ENCODE measurements around the gene TRIM28. TPM values are rescaled to one million over a fixed set of nuclear protein-coding genes. Genes with fewer than 3 reads are reported as not detected.
A peak's percentile ranks its signal among the peaks of the same experiment; 100 is the strongest.

TRIM28 gene
- total and polyA plus RNA-seq, 5 donors: 98.7 to 161 (median 142) TPM

GRCh38 chr19:58511353-58512208, 32.3 kb upstream of the TRIM28 start, which contains the start of gene SLC27A5:
SLC27A5 (minus strand) TSS chr19:58511992; CDS start chr19:58511955, 37 bp downstream.
- no peaks in the 10 kb centered on the region for H3K9me3 ChIP-seq (ENCODE audit: control insufficient read depth, low read length)
- H3K4me3 ChIP-seq (ENCODE audit: low read length): no peak within 1 kb of the TSS
- H3K27ac ChIP-seq (ENCODE audit: low read length): no peak within 1 kb of the TSS
- H3K27me3 ChIP-seq (ENCODE audit: control insufficient read depth, insufficient read depth): no peaks in the 10 kb centered on the region
- no peaks in the 10 kb centered on the region for H3K4me1 ChIP-seq (ENCODE audit: control insufficient read depth, insufficient read depth, low read length)
- ATAC-seq (no peak), DNase-seq (no peak)
- intact Hi-C loops (cut with DNase I): no loop called here
- 89% methylated on average over 25 of the region's 25 CpGs for WGBS

DNA sequence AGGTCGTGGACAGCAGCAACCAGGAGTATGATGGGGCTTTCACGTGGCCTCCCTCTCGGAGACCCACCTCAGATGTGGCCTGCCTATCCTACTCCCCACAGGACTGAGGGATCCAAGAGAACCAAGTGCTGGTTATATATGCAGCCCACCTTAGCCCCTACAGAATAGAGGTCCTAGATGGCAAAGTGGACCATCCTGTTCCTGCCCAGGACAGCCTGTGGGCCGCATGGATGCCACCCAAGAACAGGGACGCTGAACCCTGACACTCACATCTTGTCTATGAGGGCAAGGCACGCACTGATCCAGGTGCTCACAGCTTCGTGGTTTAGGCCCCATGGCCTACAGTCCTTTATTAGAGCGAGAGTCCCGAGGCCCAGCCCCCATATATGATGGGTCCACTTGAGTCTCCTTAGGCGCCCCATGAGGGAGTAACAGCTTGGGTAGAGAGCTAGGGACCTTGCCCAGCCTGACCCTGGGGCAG, 30.6 kb upstream of the TRIM28 start:
- 86% methylated on average over 10 of the region's 10 CpGs for WGBS
- DNase-seq: no peak
- H3K9me3 ChIP-seq (ENCODE audit: control insufficient read depth, low read length): no peaks in the 10 kb centered on the region
- ATAC-seq: peak in 1 of 2 donors; percentile 8
- no peak overlapping the region for H3K4me3 ChIP-seq (ENCODE audit: low read length)
- intact Hi-C loops (cut with DNase I): no loop called here
- H3K27ac ChIP-seq (ENCODE audit: low read length): no peak overlapping the region
- no peaks in the 10 kb centered on the region for H3K27me3 ChIP-seq (ENCODE audit: control insufficient read depth, insufficient read depth)
- peaks cover 3% of the 10 kb centered on the region for H3K4me1 ChIP-seq (ENCODE audit: control insufficient read depth, insufficient read depth, low read length)

- WGBS: 24% methylated on average over 66 of the region's 66 CpGs
- no peak overlapping the region for H3K27ac ChIP-seq (ENCODE audit: low read length)
- DNase-seq: peak; percentile 92 to 96 (median 96)
- peaks cover 3% of the 10 kb centered on the region for H3K4me1 ChIP-seq (ENCODE audit: control insufficient read depth, insufficient read depth, low read length)
- H3K27me3 ChIP-seq (ENCODE audit: control insufficient read depth, insufficient read depth): no peaks in the 10 kb centered on the region
- peak; percentile 86 to 89 for ATAC-seq
- H3K9me3 ChIP-seq (ENCODE audit: control insufficient read depth, low read length): no peaks in the 10 kb centered on the region
- intact Hi-C loops (cut with DNase I): no loop called here
- no peak overlapping the region for H3K4me3 ChIP-seq (ENCODE audit: low read length)
Observed at GRCh38 chr19:58513694-58514563, 29.9 kb upstream of the TRIM28 start.

DNA sequence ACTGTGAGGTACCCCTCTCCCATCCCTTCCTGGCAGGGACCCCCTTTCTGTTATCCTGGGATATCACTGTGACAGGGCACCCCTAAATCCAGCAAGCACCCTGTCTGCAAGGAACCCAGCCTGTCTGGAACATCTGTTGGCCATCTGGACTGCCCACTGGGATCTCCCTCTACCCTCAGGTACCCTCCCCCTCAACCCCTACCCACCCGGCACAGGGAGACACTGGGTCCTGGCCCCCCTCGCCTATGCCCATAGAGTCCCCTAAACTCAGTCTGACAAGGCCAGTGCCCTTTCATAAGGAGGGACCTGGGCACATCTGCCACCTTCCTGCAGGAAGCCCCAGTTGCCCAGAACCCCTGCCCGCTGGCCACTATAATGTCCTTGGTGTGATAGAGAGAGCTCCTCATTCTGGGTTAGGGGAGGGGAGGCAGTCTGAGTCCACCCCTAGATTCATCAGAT, 29.3 kb upstream of the TRIM28 start:
- no peak for DNase-seq
- WGBS: 73% methylated on average over 3 of the region's 3 CpGs
- peaks cover 3% of the 10 kb centered on the region for H3K4me1 ChIP-seq (ENCODE audit: control insufficient read depth, insufficient read depth, low read length)
- H3K4me3 ChIP-seq (ENCODE audit: low read length): no peak overlapping the region
- H3K27ac ChIP-seq (ENCODE audit: low read length): no peak overlapping the region
- ATAC-seq: no peak
- no peaks in the 10 kb centered on the region for H3K9me3 ChIP-seq (ENCODE audit: control insufficient read depth, low read length)
- no peaks in the 10 kb centered on the region for H3K27me3 ChIP-seq (ENCODE audit: control insufficient read depth, insufficient read depth)
- intact Hi-C loops (cut with DNase I): no loop called here

- 92% methylated on average over 2 of the region's 2 CpGs for WGBS
- Histone ChIP-seq H3K4me3 (ENCODE audit: low read length) (no peak overlapping the region), H3K27ac (ENCODE audit: low read length) (no peak overlapping the region), H3K9me3 (ENCODE audit: control insufficient read depth, low read length) (no peaks in the 10 kb centered on the region), H3K4me1 (ENCODE audit: control insufficient read depth, insufficient read depth, low read length) (peaks cover 3% of the 10 kb centered on the region), H3K27me3 (ENCODE audit: control insufficient read depth, insufficient read depth) (no peaks in the 10 kb centered on the region)
- ATAC-seq (no peak), DNase-seq (no peak)
- intact Hi-C loops (cut with DNase I): no loop called here
Observed at GRCh38 chr19:58515259-58515658, 28.6 kb upstream of the TRIM28 start.

DNA sequence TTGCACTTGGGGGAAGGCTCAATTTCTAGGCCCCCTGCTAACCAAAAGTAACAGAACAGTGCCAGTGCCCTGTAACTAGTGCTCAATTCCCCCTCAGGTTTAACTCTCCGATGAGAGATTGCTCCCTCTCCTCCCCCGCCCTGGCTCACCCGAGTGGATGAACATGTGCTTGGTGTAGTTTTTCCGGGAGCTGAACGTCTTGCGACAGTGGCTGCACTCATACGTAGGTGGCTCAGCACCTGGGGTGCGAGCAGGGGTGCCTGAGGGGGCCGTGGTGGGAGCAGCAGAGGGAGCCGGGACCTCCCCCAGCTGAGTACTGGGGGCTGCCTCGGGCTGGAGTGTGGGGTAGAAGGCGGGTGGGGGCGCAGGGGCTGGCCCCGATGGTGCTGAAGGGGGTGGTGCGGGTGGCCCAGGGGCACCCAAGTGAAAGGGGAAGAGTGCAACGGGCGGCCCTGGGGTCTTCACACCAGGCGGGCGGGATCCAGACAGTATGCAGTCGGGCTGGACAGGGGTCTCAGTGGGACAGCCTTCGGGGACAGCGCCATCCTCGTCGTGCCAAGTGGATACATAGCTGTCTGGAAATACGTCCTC, 27.5 kb upstream of the TRIM28 start:
- no peak overlapping the region for H3K27ac ChIP-seq (ENCODE audit: low read length)
- intact Hi-C loops (cut with DNase I): no loop called here
- no peaks in the 10 kb centered on the region for H3K27me3 ChIP-seq (ENCODE audit: control insufficient read depth, insufficient read depth)
- H3K4me3 ChIP-seq (ENCODE audit: low read length): no peak overlapping the region
- ATAC-seq (no peak), DNase-seq (no peak)
- 89% methylated on average over 25 of the region's 25 CpGs for WGBS
- peaks cover 3% of the 10 kb centered on the region for H3K4me1 ChIP-seq (ENCODE audit: control insufficient read depth, insufficient read depth, low read length)
- no peaks in the 10 kb centered on the region for H3K9me3 ChIP-seq (ENCODE audit: control insufficient read depth, low read length)

DNA sequence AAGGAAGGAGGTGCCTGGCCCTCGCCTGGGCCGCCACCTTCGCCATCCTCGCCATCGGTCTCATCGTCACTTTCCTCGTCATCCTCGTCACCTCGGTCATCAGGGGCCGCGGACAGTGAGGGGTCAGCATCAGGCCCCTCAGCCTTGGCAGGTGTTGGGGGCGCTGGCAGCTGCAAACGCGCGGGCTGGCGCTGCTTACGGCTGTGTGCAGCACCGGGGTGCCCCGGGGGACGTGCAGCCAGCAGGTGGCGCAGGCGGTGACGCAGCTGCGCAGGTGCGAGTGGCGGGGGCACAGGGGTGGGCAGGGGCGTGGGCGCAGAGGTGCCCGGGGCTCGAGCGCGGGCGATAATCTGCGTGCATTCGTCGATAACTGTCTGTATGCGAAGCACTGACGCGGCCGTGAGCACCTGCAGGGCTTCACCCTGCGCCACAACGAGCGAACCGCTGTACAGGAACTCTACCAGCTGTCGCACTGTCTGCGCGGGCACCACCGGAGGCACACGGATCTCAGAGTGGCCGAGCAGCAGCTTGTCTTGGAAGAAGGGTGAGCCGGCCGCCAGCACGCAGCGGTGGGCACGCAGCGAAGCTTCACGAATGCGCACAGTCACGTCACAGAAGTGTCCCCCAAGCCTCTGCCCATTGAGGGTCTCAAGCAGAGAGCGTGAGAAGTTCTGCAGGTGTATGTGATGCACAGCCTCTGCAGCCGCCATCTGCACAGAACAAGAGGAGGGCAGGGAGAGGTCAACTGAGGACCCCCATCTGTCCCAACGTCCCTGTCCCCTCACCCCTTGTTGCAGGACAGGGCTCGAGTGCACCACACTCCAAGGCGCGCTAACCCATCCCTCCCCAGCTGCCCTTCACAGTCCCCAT, 26.7 kb upstream of the TRIM28 start:
- intact Hi-C loops (cut with DNase I): no loop called here
- H3K27me3 ChIP-seq (ENCODE audit: control insufficient read depth, insufficient read depth): no peaks in the 10 kb centered on the region
- WGBS: 88% methylated on average over 65 of the region's 65 CpGs
- DNase-seq: peak in 2 of 3 donors; percentile 59 to 70
- no peak overlapping the region for H3K27ac ChIP-seq (ENCODE audit: low read length)
- no peaks in the 10 kb centered on the region for H3K9me3 ChIP-seq (ENCODE audit: control insufficient read depth, low read length)
- no peak for ATAC-seq
- no peak overlapping the region for H3K4me3 ChIP-seq (ENCODE audit: low read length)
- peaks cover 3% of the 10 kb centered on the region for H3K4me1 ChIP-seq (ENCODE audit: control insufficient read depth, insufficient read depth, low read length)

GRCh38 chr19:58518256-58519086, 25.4 kb upstream of the TRIM28 start:
- peak overlapping the region; percentile 80 for H3K27ac ChIP-seq (ENCODE audit: low read length)
- intact Hi-C loops (cut with DNase I): no loop called here
- DNase-seq (peak in 2 of 3 donors; percentile 63 to 71), ATAC-seq (no peak)
- H3K4me1 ChIP-seq (ENCODE audit: control insufficient read depth, insufficient read depth, low read length): peaks cover 3% of the 10 kb centered on the region
- H3K27me3 ChIP-seq (ENCODE audit: control insufficient read depth, insufficient read depth): no peaks in the 10 kb centered on the region
- H3K4me3 ChIP-seq (ENCODE audit: low read length): peak overlapping the region; percentile 45
- no peaks in the 10 kb centered on the region for H3K9me3 ChIP-seq (ENCODE audit: control insufficient read depth, low read length)
- 11% methylated on average over 22 of the region's 22 CpGs for WGBS

- intact Hi-C loops (cut with DNase I): no loop called here
- peak; percentile 66 to 72 for ATAC-seq
- WGBS: under 1% methylated on average over 14 of the region's 14 CpGs
- Histone ChIP-seq H3K4me3 (ENCODE audit: low read length) (peak overlapping the region; percentile 45), H3K27me3 (ENCODE audit: control insufficient read depth, insufficient read depth) (no peaks in the 10 kb centered on the region), H3K27ac (ENCODE audit: low read length) (peak overlapping the region; percentile 80), H3K4me1 (ENCODE audit: control insufficient read depth, insufficient read depth, low read length) (peaks cover 3% of the 10 kb centered on the region), H3K9me3 (ENCODE audit: control insufficient read depth, low read length) (no peaks in the 10 kb centered on the region)
- DNase-seq: peak; percentile 68 to 88 (median 80)
Observed at GRCh38 chr19:58519087-58519354, 24.8 kb upstream of the TRIM28 start.
